Measurements from ENCODE around the gene EFNA1.

Gene EFNA1

GRCh38 chr1:155122308-155122707, 5.4 kb upstream of the EFNA1 start:
- no peak overlapping the region for H3K4me2 ChIP-seq (ENCODE audit: low read length)
- H3K4me1 ChIP-seq (ENCODE audit: insufficient read depth, low read length, severe bottlenecking), result peaks cover 8% of the 10 kb centered on the region
- no peaks in the 10 kb centered on the region for H3K9me3 ChIP-seq (ENCODE audit: low read length)
- H3K36me3 ChIP-seq (ENCODE audit: insufficient read depth, low read length), result no peaks in the 10 kb centered on the region
- no peak overlapping the region for H2AFZ ChIP-seq (ENCODE audit: low read length)
- no peaks in the 10 kb centered on the region for H3K79me2 ChIP-seq (ENCODE audit: insufficient read depth, low read length)
- H3K27me3 ChIP-seq (ENCODE audit: insufficient read depth, low read length), result peaks cover 13% of the 10 kb centered on the region; the same call in 1 of the 2 replicates
- H4K20me1 ChIP-seq (ENCODE audit: insufficient read depth, low read length), result no peaks in the 10 kb centered on the region
- no peak overlapping the region for H3K9ac ChIP-seq (ENCODE audit: low read length)
- H3K27ac ChIP-seq (ENCODE audit: low read depth, low read length, poor library complexity, severe bottlenecking), result no peak overlapping the region
- TF ChIP-seq EZH2 (IDR thresholded peaks at IDR 0.05; ENCODE audit: borderline replicate concordance, low read length) (no peak), CTCF (IDR thresholded peaks at IDR 0.05; ENCODE audit: low read length) (no peak)
- no peaks in the 10 kb centered on the region for H3F3A ChIP-seq (ENCODE audit: insufficient read depth, low read length)
- no peak overlapping the region for H3K4me3 ChIP-seq (ENCODE audit: low read depth, low read length, poor library complexity, severe bottlenecking)
- H3K9me2 ChIP-seq (ENCODE audit: low read depth, low read length), result no peaks in the 10 kb centered on the region

GRCh38 chr1:155123801-155124200, 3.9 kb upstream of the EFNA1 start:
- Histone ChIP-seq H3K9ac (ENCODE audit: low read length) (no peak overlapping the region), H3F3A (ENCODE audit: insufficient read depth, low read length) (no peaks in the 10 kb centered on the region), H3K4me2 (ENCODE audit: low read length) (no peak overlapping the region), H3K4me3 (ENCODE audit: low read depth, low read length, poor library complexity, severe bottlenecking) (no peak overlapping the region), H4K20me1 (ENCODE audit: insufficient read depth, low read length) (no peaks in the 10 kb centered on the region), H3K9me3 (ENCODE audit: low read length) (no peaks in the 10 kb centered on the region), H3K79me2 (ENCODE audit: insufficient read depth, low read length) (no peaks in the 10 kb centered on the region), H2AFZ (ENCODE audit: low read length) (no peak overlapping the region), H3K9me2 (ENCODE audit: low read depth, low read length) (no peaks in the 10 kb centered on the region), H3K36me3 (ENCODE audit: insufficient read depth, low read length) (no peaks in the 10 kb centered on the region), H3K27me3 (ENCODE audit: insufficient read depth, low read length) (peaks cover 11% of the 10 kb centered on the region; the same call in 1 of the 2 replicates), H3K4me1 (ENCODE audit: insufficient read depth, low read length, severe bottlenecking) (peaks cover 16% of the 10 kb centered on the region), H3K27ac (ENCODE audit: low read depth, low read length, poor library complexity, severe bottlenecking) (no peak overlapping the region)
- TF ChIP-seq CTCF (IDR thresholded peaks at IDR 0.05; ENCODE audit: low read length) (no peak), EZH2 (IDR thresholded peaks at IDR 0.05; ENCODE audit: borderline replicate concordance, low read length) (no peak)

GRCh38 chr1:155124503-155125463, 2.9 kb upstream of the EFNA1 start:
- TF ChIP-seq CTCF (IDR thresholded peaks at IDR 0.05; ENCODE audit: low read length), result no peak
- no peak for TF ChIP-seq EZH2 (IDR thresholded peaks at IDR 0.05; ENCODE audit: borderline replicate concordance, low read length)

More at GRCh38 chr1:155124503-155125463, 2.9 kb upstream of the EFNA1 start:
- H3K9ac ChIP-seq (ENCODE audit: low read length), result no peak overlapping the region
- H3K9me3 ChIP-seq (ENCODE audit: low read length), result no peaks in the 10 kb centered on the region
- H3K4me3 ChIP-seq (ENCODE audit: low read depth, low read length, poor library complexity, severe bottlenecking), result no peak overlapping the region
- no peaks in the 10 kb centered on the region for H3K79me2 ChIP-seq (ENCODE audit: insufficient read depth, low read length)
- no peaks in the 10 kb centered on the region for H3K36me3 ChIP-seq (ENCODE audit: insufficient read depth, low read length)
- H3K4me2 ChIP-seq (ENCODE audit: low read length), result no peak overlapping the region
- no peak overlapping the region for H2AFZ ChIP-seq (ENCODE audit: low read length)
- no peaks in the 10 kb centered on the region for H4K20me1 ChIP-seq (ENCODE audit: insufficient read depth, low read length)
- no peaks in the 10 kb centered on the region for H3F3A ChIP-seq (ENCODE audit: insufficient read depth, low read length)
- peaks cover 16% of the 10 kb centered on the region for H3K4me1 ChIP-seq (ENCODE audit: insufficient read depth, low read length, severe bottlenecking)
- 0 out of 2 replicates have a peak, but pooled peaks cover 8% of the 10 kb centered on the region for H3K27me3 ChIP-seq (ENCODE audit: insufficient read depth, low read length)
- no peak overlapping the region for H3K27ac ChIP-seq (ENCODE audit: low read depth, low read length, poor library complexity, severe bottlenecking)
- H3K9me2 ChIP-seq (ENCODE audit: low read depth, low read length), result no peaks in the 10 kb centered on the region
